Measurements from ENCODE around the gene GOLGA1. TPM values are rescaled to one million over a fixed set of nuclear protein-coding genes. Genes with fewer than 3 reads are reported as not detected.

Gene GOLGA1
- total RNA-seq, 1 experiment from 2014 or later = 9.6 TPM

DNA sequence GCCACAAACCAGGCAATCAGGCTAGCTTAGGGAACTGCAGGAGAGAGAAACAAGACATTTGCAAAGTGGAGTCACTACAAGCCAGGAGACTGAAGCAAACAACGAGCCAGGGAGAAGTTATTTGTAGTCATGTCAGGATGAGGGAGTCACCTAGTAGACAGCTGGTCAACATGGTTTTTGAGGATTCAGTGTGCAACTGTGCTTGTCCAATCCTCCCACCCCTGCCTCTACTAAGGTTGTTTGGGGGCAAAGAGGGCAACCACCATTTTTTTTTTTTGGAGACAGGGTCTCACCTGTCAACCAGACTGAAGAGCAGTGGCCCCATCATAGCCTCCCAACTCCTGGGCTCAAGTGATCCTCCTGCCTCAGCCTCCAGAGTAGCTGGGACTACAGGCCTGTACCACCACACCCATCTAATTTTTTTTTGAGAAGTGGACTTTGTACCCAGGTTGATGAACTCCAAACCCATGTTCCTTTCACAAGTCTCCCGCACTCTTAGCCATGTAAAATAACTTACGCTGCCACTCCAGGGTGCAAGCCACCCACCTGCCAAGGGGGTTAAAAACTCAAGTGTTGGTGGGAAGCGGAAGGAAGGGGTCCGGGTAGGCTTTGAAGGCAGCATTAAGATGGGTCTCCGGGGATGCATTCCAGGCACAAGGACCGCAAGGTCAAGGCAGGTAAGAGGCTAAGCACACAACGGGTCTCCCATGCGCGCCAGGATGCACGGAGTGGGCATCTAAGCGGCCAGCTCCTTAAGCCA, 80.1 kb downstream of the GOLGA1 start:
- ATAC-seq (no peak), DNase-seq (ENCODE audit: low spot score) (no peak)
- H3K9me3 Mint-ChIP-seq = no peaks in the 10 kb centered on the region
- H3K36me3 Mint-ChIP-seq = peaks cover 44% of the 10 kb centered on the region
- POLR2A ChIA-PET = interaction anchor here (0.6 to 1.8 kb wide), 5 partner anchors 8 to 89 kb away, joined by 3 to 9 read pairs (median 3); partner anchors contain the start of genes NR6A1 and WDR38
- H3K4me3 Mint-ChIP-seq = peak overlapping the region; percentile 91
- H3K27ac Mint-ChIP-seq = peak overlapping the region; percentile 98
- no peaks in the 10 kb centered on the region for H3K27me3 Mint-ChIP-seq (ENCODE audit: low read depth)
- TF ChIP-seq CBFB (CRISPR knock-in tag; IDR thresholded peaks at IDR 0.05; ENCODE audit: low read depth) (0 out of 2 replicates have a peak, but pooled peaks have one; percentile 5), ZBTB21 (CRISPR knock-in tag; IDR thresholded peaks at IDR 0.05; ENCODE audit: borderline replicate concordance) (peak; percentile 33; the same call in 1 of the 2 replicates), SMAD3 (CRISPR knock-in tag; IDR thresholded peaks at IDR 0.05; ENCODE audit: borderline replicate concordance) (no peak)
- H3K4me1 Mint-ChIP-seq = peaks cover 14% of the 10 kb centered on the region
- CTCF ChIA-PET = interaction anchor here (0.9 to 3.8 kb wide), 7 partner anchors 8 to 371 kb away, joined by 3 to 30 read pairs (median 17); partner anchors contain the start of genes NR6A1, OLFML2A and WDR38

DNA sequence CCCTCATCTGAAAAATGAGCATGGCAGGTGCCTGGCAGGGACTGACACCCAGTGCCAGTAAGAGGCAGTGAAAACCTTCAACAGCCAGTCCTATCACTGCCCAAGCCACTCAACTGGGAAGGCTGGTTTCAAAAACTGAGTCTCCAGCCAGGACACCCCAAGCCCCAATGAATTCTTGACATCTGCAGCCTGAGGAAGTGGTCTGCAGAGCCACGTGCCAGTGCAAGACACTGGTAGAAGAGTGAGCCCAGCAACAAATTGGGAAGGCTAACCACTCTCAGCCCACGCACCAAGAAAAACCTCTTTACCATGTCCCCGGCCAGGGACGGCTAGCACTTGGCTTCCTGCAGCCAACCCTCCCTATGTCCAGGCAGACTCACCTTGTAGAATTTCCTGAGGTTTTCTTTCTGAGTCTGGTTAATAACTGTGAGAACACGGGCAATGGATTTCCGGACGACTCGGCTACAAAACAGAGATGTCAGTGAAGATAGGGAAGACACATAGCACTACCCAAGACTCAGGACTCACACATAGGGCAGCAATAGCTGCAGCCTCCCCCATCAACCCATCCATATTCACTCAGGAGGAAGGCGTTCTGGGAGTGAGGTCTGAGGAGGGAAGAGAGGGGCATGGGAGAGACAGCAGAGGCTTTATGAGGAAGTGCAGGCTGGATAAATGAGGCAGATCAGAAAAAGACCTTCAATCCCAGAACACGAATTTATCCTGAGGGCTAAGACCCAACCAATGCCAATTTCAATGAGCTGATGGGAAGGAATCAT, 80.9 kb downstream of the GOLGA1 start:
- H3K36me3 Mint-ChIP-seq = peaks cover 44% of the 10 kb centered on the region
- no peak for TF ChIP-seq ZNF219 (CRISPR knock-in tag; IDR thresholded peaks at IDR 0.05; ENCODE audit: borderline replicate concordance)
- TF ChIP-seq EMX1 (CRISPR knock-in tag; IDR thresholded peaks at IDR 0.05) = no peak
- TF ChIP-seq GTF2I (CRISPR knock-in tag; conservative IDR thresholded peaks at IDR 0.05) = no peak
- no peak for TF ChIP-seq FOXP1 (CRISPR knock-in tag; IDR thresholded peaks at IDR 0.05; ENCODE audit: borderline replicate concordance)
- no peak for TF ChIP-seq ZNF121 (CRISPR knock-in tag; IDR thresholded peaks at IDR 0.05)
- no peak for TF ChIP-seq ZNF263 (CRISPR knock-in tag; IDR thresholded peaks at IDR 0.05; ENCODE audit: low read depth)
- TF ChIP-seq ATF1 (CRISPR knock-in tag; IDR thresholded peaks at IDR 0.05) = no peak
- TF ChIP-seq ZNF396 (CRISPR knock-in tag; IDR thresholded peaks at IDR 0.05; ENCODE audit: borderline replicate concordance) = no peak
- TF ChIP-seq, protein P1, sequence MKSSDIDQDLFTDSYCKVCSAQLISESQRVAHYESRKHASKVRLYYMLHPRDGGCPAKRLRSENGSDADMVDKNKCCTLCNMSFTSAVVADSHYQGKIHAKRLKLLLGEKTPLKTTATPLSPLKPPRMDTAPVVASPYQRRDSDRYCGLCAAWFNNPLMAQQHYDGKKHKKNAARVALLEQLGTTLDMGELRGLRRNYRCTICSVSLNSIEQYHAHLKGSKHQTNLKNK (CRISPR knock-in tag; IDR thresholded peaks at IDR 0.05) = no peak
- TF ChIP-seq, protein P2, sequence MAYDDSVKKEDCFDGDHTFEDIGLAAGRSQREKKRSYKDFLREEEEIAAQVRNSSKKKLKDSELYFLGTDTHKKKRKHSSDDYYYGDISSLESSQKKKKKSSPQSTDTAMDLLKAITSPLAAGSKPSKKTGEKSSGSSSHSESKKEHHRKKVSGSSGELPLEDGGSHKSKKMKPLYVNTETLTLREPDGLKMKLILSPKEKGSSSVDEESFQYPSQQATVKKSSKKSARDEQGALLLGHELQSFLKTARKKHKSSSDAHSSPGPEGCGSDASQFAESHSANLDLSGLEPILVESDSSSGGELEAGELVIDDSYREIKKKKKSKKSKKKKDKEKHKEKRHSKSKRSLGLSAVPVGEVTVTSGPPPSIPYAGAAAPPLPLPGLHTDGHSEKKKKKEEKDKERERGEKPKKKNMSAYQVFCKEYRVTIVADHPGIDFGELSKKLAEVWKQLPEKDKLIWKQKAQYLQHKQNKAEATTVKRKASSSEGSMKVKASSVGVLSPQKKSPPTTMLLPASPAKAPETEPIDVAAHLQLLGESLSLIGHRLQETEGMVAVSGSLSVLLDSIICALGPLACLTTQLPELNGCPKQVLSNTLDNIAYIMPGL (CRISPR knock-in tag; IDR thresholded peaks at IDR 0.05) = no peak
- no peak for TF ChIP-seq CBFB (CRISPR knock-in tag; IDR thresholded peaks at IDR 0.05; ENCODE audit: low read depth)
- no peak for TF ChIP-seq MXD4 (CRISPR knock-in tag; IDR thresholded peaks at IDR 0.05; ENCODE audit: borderline replicate concordance)
- TF ChIP-seq ELF4 (CRISPR knock-in tag; IDR thresholded peaks at IDR 0.05; ENCODE audit: low read depth) = no peak
- TF ChIP-seq TP53 (CRISPR knock-in tag; IDR thresholded peaks at IDR 0.05) = no peak
- no peak for TF ChIP-seq SMAD4 (CRISPR knock-in tag; IDR thresholded peaks at IDR 0.05)
- H3K27me3 Mint-ChIP-seq (ENCODE audit: low read depth) = no peaks in the 10 kb centered on the region
- POLR2A ChIA-PET = no interaction called here
- DNase-seq (ENCODE audit: low spot score) (no peak), ATAC-seq (no peak)
- peaks cover 14% of the 10 kb centered on the region for H3K4me1 Mint-ChIP-seq
- no peaks in the 10 kb centered on the region for H3K9me3 Mint-ChIP-seq
- CTCF ChIA-PET = interaction anchor here (1.8 to 3.8 kb wide), 4 partner anchors 19 to 89 kb away, joined by 4 to 22 read pairs (median 18); partner anchors contain the start of genes NR6A1 and OLFML2A
- peak overlapping the region; percentile 98 for H3K27ac Mint-ChIP-seq
- H3K4me3 Mint-ChIP-seq = peak overlapping the region; percentile 91

DNA sequence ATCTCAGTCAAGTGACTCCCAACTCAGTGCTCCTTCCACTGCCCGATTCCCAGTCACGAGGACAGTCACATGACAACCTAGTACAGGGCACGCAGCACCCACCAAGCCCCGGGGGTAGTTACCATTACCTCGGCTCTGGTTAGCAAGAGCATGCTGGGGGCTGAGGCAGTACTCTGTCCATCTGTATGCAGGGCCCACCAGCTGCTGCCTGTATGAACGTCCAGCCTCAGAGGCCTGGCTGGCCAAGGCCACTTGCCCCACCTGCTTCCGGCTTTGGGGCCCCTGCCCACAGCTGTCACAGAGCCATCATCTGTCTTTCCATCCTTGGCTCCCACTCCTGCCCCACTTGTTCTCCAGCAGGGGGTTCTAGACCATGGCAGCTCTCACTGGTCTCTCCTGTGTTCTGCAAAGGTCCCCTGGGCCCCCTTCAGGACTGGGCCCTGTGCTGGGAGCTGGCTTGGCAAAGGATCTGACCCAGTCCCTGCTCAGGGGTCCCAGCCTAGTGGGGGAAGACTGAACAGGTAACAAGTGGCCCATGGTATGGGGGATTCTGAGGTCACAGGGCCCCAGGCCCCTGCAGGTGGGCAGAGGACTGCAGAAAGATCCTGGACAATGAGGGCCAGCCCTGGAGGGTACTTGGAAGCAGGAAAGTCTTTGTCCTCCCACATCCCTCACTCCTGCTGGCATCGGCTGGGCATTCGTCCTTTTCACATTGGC, 82.4 kb downstream of the GOLGA1 start:
- ATAC-seq (no peak), DNase-seq (ENCODE audit: low spot score) (no peak)
- no peaks in the 10 kb centered on the region for H3K9me3 Mint-ChIP-seq
- TF ChIP-seq ETV6 (CRISPR knock-in tag; IDR thresholded peaks at IDR 0.05) = no peak
- TF ChIP-seq, protein P3, sequence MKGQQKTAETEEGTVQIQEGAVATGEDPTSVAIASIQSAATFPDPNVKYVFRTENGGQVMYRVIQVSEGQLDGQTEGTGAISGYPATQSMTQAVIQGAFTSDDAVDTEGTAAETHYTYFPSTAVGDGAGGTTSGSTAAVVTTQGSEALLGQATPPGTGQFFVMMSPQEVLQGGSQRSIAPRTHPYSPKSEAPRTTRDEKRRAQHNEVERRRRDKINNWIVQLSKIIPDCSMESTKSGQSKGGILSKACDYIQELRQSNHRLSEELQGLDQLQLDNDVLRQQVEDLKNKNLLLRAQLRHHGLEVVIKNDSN (CRISPR knock-in tag; IDR thresholded peaks at IDR 0.05) = 0 out of 2 replicates have a peak, but pooled peaks have one; percentile 26
- ChIA-PET POLR2A (interaction anchor here (1.4 kb wide), 1 partner anchor 10 kb away, joined by 4 read pairs; no protein-coding TSS in a partner anchor), CTCF (no interaction called here)
- H3K27me3 Mint-ChIP-seq (ENCODE audit: low read depth) = no peaks in the 10 kb centered on the region
- peak overlapping the region; percentile 41; the same call in 1 of the 2 replicates for H3K27ac Mint-ChIP-seq
- H3K4me3 Mint-ChIP-seq = peak overlapping the region; percentile 91; the same call in 1 of the 2 replicates
- H3K36me3 Mint-ChIP-seq = peaks cover 44% of the 10 kb centered on the region
- peaks cover 14% of the 10 kb centered on the region for H3K4me1 Mint-ChIP-seq

All from WTC11 (cell line).